Duodenal mucosa (tissue), 2 donors: ENCODE results near the gene NCOA1.

Experiments used
- H3K27ac ChIP-seq: one replicate; pipeline ENCODE4 v1.7.0; 2013; ENCODE audit warnings: low read depth, low read length
- H3K27me3 ChIP-seq, 2 donors: one replicate each; pipeline ENCODE4 v1.7.0; 2013; ENCODE audit warnings: low read length in 2 of 2, control low read depth in 1 of 2; ENCODE audit not compliant: insufficient read depth in 2 of 2, control insufficient read depth in 1 of 2
- H3K36me3 ChIP-seq, 2 donors: one replicate each; pipeline ENCODE4 v1.7.0; 2013; ENCODE audit warnings: low read length in 2 of 2, control low read depth in 1 of 2; ENCODE audit not compliant: insufficient read depth in 2 of 2, control insufficient read depth in 1 of 2
- H3K4me1 ChIP-seq, 2 donors: one replicate each; pipeline ENCODE4 v1.7.0; 2013; ENCODE audit warnings: low read length in 2 of 2, control low read depth in 1 of 2; ENCODE audit not compliant: insufficient read depth in 2 of 2, control insufficient read depth in 1 of 2
- H3K4me3 ChIP-seq, 2 donors: one replicate each; pipeline ENCODE4 v1.7.0; 2013; ENCODE audit warnings: low read length in 2 of 2, low read depth in 1 of 2
- H3K9ac ChIP-seq, 2 donors: one replicate each; pipeline ENCODE4 v1.7.0; 2013; ENCODE audit warnings: low read length in 2 of 2, low read depth in 1 of 2
- H3K9me3 ChIP-seq, 2 donors: one replicate each; pipeline ENCODE4 v1.7.0; 2013; ENCODE audit warnings: low read length in 2 of 2, control low read depth in 1 of 2; ENCODE audit not compliant: control insufficient read depth in 1 of 2

NCOA1 gene

GRCh38 chr2:24819442-24820174, 328.6 kb downstream of the NCOA1 start:
- H3K27ac ChIP-seq: no peak overlapping the region
- H3K4me1 ChIP-seq: no peaks in the 10 kb centered on the region
- no peaks in the 10 kb centered on the region for H3K9me3 ChIP-seq
- H3K4me3 ChIP-seq: no peak overlapping the region
- no peaks in the 10 kb centered on the region for H3K27me3 ChIP-seq
- H3K36me3 ChIP-seq: peaks cover 22 to 73% of the 10 kb centered on the region in 2 donors
- no peak overlapping the region for H3K9ac ChIP-seq

- H3K27me3 ChIP-seq: no peaks in the 10 kb centered on the region
- no peaks in the 10 kb centered on the region for H3K4me1 ChIP-seq
- H3K9ac ChIP-seq: no peak overlapping the region
- no peak overlapping the region for H3K27ac ChIP-seq
- no peaks in the 10 kb centered on the region for H3K9me3 ChIP-seq
- H3K36me3 ChIP-seq: peaks cover 21 to 73% of the 10 kb centered on the region in 2 donors
- no peak overlapping the region for H3K4me3 ChIP-seq
Measured at GRCh38 chr2:24820175-24820513, 329.1 kb downstream of the NCOA1 start.
